Hematopoietic multipotent progenitor cell treated with erythropoietin and hydrocortisone succinate and interleukin-3 and kit ligand, for 6 days (in vitro differentiated cells): ENCODE data around the gene ACVR2A.
A peak's percentile ranks its signal among the peaks of the same experiment; 100 is the strongest.

Source experiments
- DNase-seq: peaks from one replicate; pipeline ENCODE4 v3.0.0-alpha.2; 2015

The ACVR2A gene

GRCh38 chr2:147855977-147856376, 11.1 kb downstream of the ACVR2A start:
- DNase-seq = no peak

- DNase-seq = no peak
These were observed 15.2 kb downstream of the ACVR2A start for GRCh38 chr2:147860009-147860408.

GRCh38 chr2:147862859-147863516, 18.2 kb downstream of the ACVR2A start:
- DNase-seq = no peak

- DNase-seq = no peak
These were observed 19.0 kb downstream of the ACVR2A start for GRCh38 chr2:147863835-147864234.

- DNase-seq = no peak
These were observed 20.7 kb downstream of the ACVR2A start for GRCh38 chr2:147865560-147865959.

GRCh38 chr2:147867050-147867449, 22.2 kb downstream of the ACVR2A start:
- peak; percentile 54 for DNase-seq

- no peak for DNase-seq
These were observed 25.1 kb downstream of the ACVR2A start for GRCh38 chr2:147869934-147870333.

GRCh38 chr2:147872967-147873366, 28.1 kb downstream of the ACVR2A start:
- DNase-seq = no peak

GRCh38 chr2:147873859-147874483, 29.1 kb downstream of the ACVR2A start:
- no peak for DNase-seq

GRCh38 chr2:147879846-147880245, 35.0 kb downstream of the ACVR2A start:
- DNase-seq = no peak

GRCh38 chr2:147882631-147883030, 37.8 kb downstream of the ACVR2A start:
- no peak for DNase-seq

GRCh38 chr2:147884830-147885229, 40.0 kb downstream of the ACVR2A start:
- no peak for DNase-seq

GRCh38 chr2:147886136-147886535, 41.3 kb downstream of the ACVR2A start:
- DNase-seq = no peak

GRCh38 chr2:147888680-147889079, 43.9 kb downstream of the ACVR2A start:
- DNase-seq = no peak

GRCh38 chr2:147904051-147904450, 59.2 kb downstream of the ACVR2A start:
- no peak for DNase-seq

- no peak for DNase-seq
These were observed 64.3 kb downstream of the ACVR2A start for GRCh38 chr2:147909178-147909577.

GRCh38 chr2:147910990-147911473, 66.2 kb downstream of the ACVR2A start:
- peak; percentile 79 for DNase-seq

- peak; percentile 55 for DNase-seq
These were observed 69.1 kb downstream of the ACVR2A start for GRCh38 chr2:147913701-147914480.

GRCh38 chr2:147916067-147916466, 71.2 kb downstream of the ACVR2A start:
- no peak for DNase-seq

- DNase-seq = no peak
These were observed 71.9 kb downstream of the ACVR2A start for GRCh38 chr2:147916723-147917122.

GRCh38 chr2:147917161-147917560, 72.3 kb downstream of the ACVR2A start:
- DNase-seq = no peak

- no peak for DNase-seq
These were observed 79.0 kb downstream of the ACVR2A start for GRCh38 chr2:147923846-147924245.

GRCh38 chr2:147924647-147925046, 79.8 kb downstream of the ACVR2A start:
- no peak for DNase-seq

- peak; percentile 42 for DNase-seq
These were observed 81.1 kb downstream of the ACVR2A start for GRCh38 chr2:147925886-147926285.
